ENCODE data around the gene GRIN2D. TPM values are rescaled to one million over a fixed set of nuclear protein-coding genes. Genes with fewer than 3 reads are reported as not detected.

Gene GRIN2D
- total RNA-seq = 0.68 and 0.75 TPM in 2 replicates
- long read RNA-seq = 0 reads

- Mint-ChIP-seq H3K9me3 (no peaks in the 10 kb centered on the region), H3K27ac (ENCODE audit: unreplicated experiment) (no peak within 1 kb of the TSS), H3K4me3 (peak within 1 kb of the TSS; percentile 76), H3K4me1 (peaks cover 31% of the 10 kb centered on the region), H3K27me3 (ENCODE audit: low read depth) (peaks cover 59% of the 10 kb centered on the region), H3K36me3 (ENCODE audit: low read depth) (peaks cover 3% of the 10 kb centered on the region)
- peak; percentile 45 for DNase-seq (ENCODE audit: low read depth, low spot score)
- TF ChIP-seq CTCF (conservative IDR thresholded peaks at IDR 0.05) = no peak
Observed at GRCh38 chr19:48393559-48394330, at the start of gene GRIN2D. TSS of gene GRIN2D (plus strand) at chr19:48393668. CDS start at chr19:48398393, 4,725 bp downstream.

GRCh38 chr19:48344892-48345291 is 48.6 kb upstream of the GRIN2D start:
- Mint-ChIP-seq H3K36me3 (ENCODE audit: low read depth) (no peaks in the 10 kb centered on the region), H3K9me3 (no peaks in the 10 kb centered on the region), H3K27me3 (ENCODE audit: low read depth) (peaks cover 11% of the 10 kb centered on the region), H3K27ac (ENCODE audit: unreplicated experiment) (no peak overlapping the region), H3K4me3 (no peak overlapping the region), H3K4me1 (no peaks in the 10 kb centered on the region)
- no peak for DNase-seq (ENCODE audit: low read depth, low spot score)
- TF ChIP-seq CTCF (conservative IDR thresholded peaks at IDR 0.05) = no peak

GRCh38 chr19:48346191-48346590 is 47.3 kb upstream of the GRIN2D start:
- H3K4me1 Mint-ChIP-seq = peaks cover 3% of the 10 kb centered on the region
- H3K36me3 Mint-ChIP-seq (ENCODE audit: low read depth) = no peaks in the 10 kb centered on the region
- DNase-seq (ENCODE audit: low read depth, low spot score) = no peak
- no peaks in the 10 kb centered on the region for H3K9me3 Mint-ChIP-seq
- no peak overlapping the region for H3K27ac Mint-ChIP-seq (ENCODE audit: unreplicated experiment)
- H3K27me3 Mint-ChIP-seq (ENCODE audit: low read depth) = peaks cover 14% of the 10 kb centered on the region
- no peak overlapping the region for H3K4me3 Mint-ChIP-seq
- no peak for TF ChIP-seq CTCF (conservative IDR thresholded peaks at IDR 0.05)

GRCh38 chr19:48348045-48348444 is 45.4 kb upstream of the GRIN2D start:
- no peak for DNase-seq (ENCODE audit: low read depth, low spot score)

GRCh38 chr19:48348737-48349136 is 44.7 kb upstream of the GRIN2D start:
- Mint-ChIP-seq H3K36me3 (ENCODE audit: low read depth) (no peaks in the 10 kb centered on the region), H3K4me3 (no peak overlapping the region), H3K4me1 (peaks cover 8% of the 10 kb centered on the region), H3K27me3 (ENCODE audit: low read depth) (peaks cover 26% of the 10 kb centered on the region), H3K9me3 (no peaks in the 10 kb centered on the region), H3K27ac (ENCODE audit: unreplicated experiment) (no peak overlapping the region)
- TF ChIP-seq CTCF (conservative IDR thresholded peaks at IDR 0.05) = no peak
- DNase-seq (ENCODE audit: low read depth, low spot score) = no peak

More at GRCh38 chr19:48348045-48348444, 45.4 kb upstream of the GRIN2D start:
- no peaks in the 10 kb centered on the region for H3K9me3 Mint-ChIP-seq
- peaks cover 4% of the 10 kb centered on the region for H3K4me1 Mint-ChIP-seq
- peaks cover 21% of the 10 kb centered on the region for H3K27me3 Mint-ChIP-seq (ENCODE audit: low read depth)
- no peak for TF ChIP-seq CTCF (conservative IDR thresholded peaks at IDR 0.05)
- peak overlapping the region; percentile 86 for H3K27ac Mint-ChIP-seq (ENCODE audit: unreplicated experiment)
- no peaks in the 10 kb centered on the region for H3K36me3 Mint-ChIP-seq (ENCODE audit: low read depth)
- no peak overlapping the region for H3K4me3 Mint-ChIP-seq

All from neural crest cell (in vitro differentiated cells).